GM23248 (cell line): ENCODE measurements around the gene OSBPL5. TPM values are rescaled to one million over a fixed set of nuclear protein-coding genes. Genes with fewer than 3 reads are reported as not detected.

Source experiments
- DNase-seq: peaks from one replicate; pipeline ENCODE4 v3.0.0-alpha.2; 2015
- H2AFZ ChIP-seq: fragments of 200-600 bp; sonication (generic); 2 replicates; pipeline ENCODE4 v1.6.1; 2016; ENCODE audit warnings: antibody characterized with exemption
- H3F3A ChIP-seq: fragments of 200-600 bp; sonication (generic); 2 replicates; pipeline ENCODE4 v1.6.1; 2016; ENCODE audit warnings: mild to moderate bottlenecking, antibody characterized with exemption, mixed run types; ENCODE audit not compliant: insufficient read depth
- H3K27ac ChIP-seq: fragments of 200-600 bp; sonication (generic); 2 replicates; pipeline ENCODE4 v1.5.1; 2016; ENCODE audit warnings: mild to moderate bottlenecking
- H3K27me3 ChIP-seq: fragments of 200-600 bp; sonication (generic); replicated peaks from 2 replicates; pipeline ENCODE4 v1.6.1; 2016; ENCODE audit warnings: mild to moderate bottlenecking; ENCODE audit not compliant: insufficient read depth
- H3K36me3 ChIP-seq: fragments of 200-600 bp; sonication (generic); 2 replicates; pipeline ENCODE4 v1.6.1; 2016; ENCODE audit warnings: low read depth, mild to moderate bottlenecking
- H3K4me1 ChIP-seq: fragments of 200-600 bp; sonication (generic); 2 replicates; pipeline ENCODE4 v1.6.1; 2016; ENCODE audit warnings: mild to moderate bottlenecking; ENCODE audit not compliant: insufficient read depth
- H3K4me2 ChIP-seq: fragments of 200-600 bp; sonication (generic); one replicate; pipeline ENCODE4 v1.6.1; 2016; ENCODE audit warnings: mild to moderate bottlenecking; ENCODE audit not compliant: unreplicated experiment
- H3K4me3 ChIP-seq: fragments of 200-600 bp; sonication (generic); 2 replicates; pipeline ENCODE4 v1.5.1; 2016; ENCODE audit warnings: mild to moderate bottlenecking
- H3K79me2 ChIP-seq: fragments of 200-600 bp; sonication (generic); 2 replicates; pipeline ENCODE4 v1.6.1; 2016; ENCODE audit warnings: mild to moderate bottlenecking; ENCODE audit not compliant: insufficient read depth
- H3K9ac ChIP-seq: fragments of 200-600 bp; sonication (generic); 2 replicates; pipeline ENCODE4 v1.6.1; 2016; ENCODE audit warnings: mild to moderate bottlenecking
- H3K9me2 ChIP-seq: fragments of 200-600 bp; sonication (generic); 2 replicates; pipeline ENCODE4 v1.6.1; 2016; ENCODE audit warnings: mixed run types, mild to moderate bottlenecking, moderate library complexity; ENCODE audit not compliant: insufficient read depth
- H3K9me3 ChIP-seq: fragments of 200-600 bp; sonication (generic); one replicate; pipeline ENCODE4 v1.6.1; 2017; ENCODE audit warnings: low read depth
- H4K20me1 ChIP-seq: fragments of 200-600 bp; sonication (generic); 2 replicates; pipeline ENCODE4 v1.6.0; 2016; ENCODE audit not compliant: insufficient read depth
- EZH2 ChIP-seq: fragments of 200-600 bp; sonication (generic); IDR thresholded peaks from 2 replicates; pipeline ENCODE4 v1.6.1; 2018; ENCODE audit warnings: antibody characterized with exemption, mild to moderate bottlenecking; ENCODE audit not compliant: insufficient read depth, poor library complexity, severe bottlenecking
- EZH2phosphoT487 ChIP-seq: fragments of 200-600 bp; sonication (generic); IDR thresholded peaks from 2 replicates; pipeline ENCODE4 v1.6.1; 2018; ENCODE audit warnings: antibody characterized with exemption, moderate library complexity, mild to moderate bottlenecking, low read depth; ENCODE audit not compliant: insufficient read depth
- WGBS, 2 experiments: methylation state at CpG; one replicate each; pipeline ENCODE4 v1.1.6; 2015 to 2017; ENCODE audit warnings: low lambda C conversion rate in 2 of 2, low coverage in 1 of 2; ENCODE audit errors: missing lambda C conversion rate in 2 of 2; 5-methylcytosine and 5-hydroxymethylcytosine counted together
- in situ Hi-C: fragments of 300-500 bp; cut with MboI; formaldehyde crosslinking; loops from 2 replicates; pipeline ENCODE4 v1.15.0; 2020
- polyA plus RNA-seq: library from polyadenylated mRNA; unstranded; fragments of >200 nt; fragmentation: Nextera tagmentation; extraction: Ambion mirVana; gene quantifications from 2 replicates; pipeline ENCODE4 v1.2.1, GENCODE V29; 2016
- total RNA-seq: library from RNA; depleted of rRNA; stranded (reverse); fragments of >200 nt; shearing (Covaris generic); gene quantifications from 2 replicates; pipeline ENCODE4 v1.2.3, GENCODE V29; 2014

Gene OSBPL5
- total and polyA plus RNA-seq, 2 experiments from 2014 or later = 27.9 to 57.6 TPM

- no peak overlapping the region for H3K27ac ChIP-seq
- peaks cover 97% of the 10 kb centered on the region for H3K79me2 ChIP-seq
- H3K9me2 ChIP-seq = no peaks in the 10 kb centered on the region
- no peak overlapping the region for H3K4me2 ChIP-seq
- H4K20me1 ChIP-seq = no peaks in the 10 kb centered on the region; the same call in 1 of the 2 replicates
- DNase-seq = no peak
- in situ Hi-C loops = no loop called here
- TF ChIP-seq EZH2 (no peak), EZH2phosphoT487 (no peak)
- H3K9ac ChIP-seq = no peak overlapping the region
- H2AFZ ChIP-seq = no peak overlapping the region
- no peak overlapping the region for H3K4me3 ChIP-seq
- no peaks in the 10 kb centered on the region for H3K36me3 ChIP-seq
- H3F3A ChIP-seq = 0 out of 2 replicates have a peak, but pooled peaks cover 9% of the 10 kb centered on the region
- peaks cover 48% of the 10 kb centered on the region for H3K4me1 ChIP-seq
- no peaks in the 10 kb centered on the region for H3K27me3 ChIP-seq
- H3K9me3 ChIP-seq = no peaks in the 10 kb centered on the region
- 90 to 92% methylated on average over 14 of the region's 14 CpGs for WGBS, 2 experiments
These were observed 14.4 kb downstream of the OSBPL5 start for GRCh38 chr11:3150726-3151125.

DNA sequence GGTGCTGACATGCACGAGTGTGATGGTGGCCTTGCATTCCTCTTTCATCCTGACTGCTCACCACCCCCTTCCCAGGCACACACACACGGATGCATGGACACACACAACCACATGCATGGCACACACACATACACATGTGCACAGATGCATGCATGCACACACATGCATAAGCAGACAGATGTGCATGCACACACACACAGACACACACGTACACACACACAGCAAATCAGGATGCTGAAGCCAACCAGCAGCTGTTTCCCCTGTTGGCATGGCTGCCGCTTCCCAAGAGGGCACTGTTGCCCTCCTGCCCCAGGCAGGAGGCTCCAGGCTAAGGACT is 15.3 kb downstream of the OSBPL5 start:
- Histone ChIP-seq H3K4me2 (no peak overlapping the region), H3K79me2 (peaks cover 97% of the 10 kb centered on the region), H3K27ac (no peak overlapping the region), H3K9me3 (no peaks in the 10 kb centered on the region), H3K9me2 (no peaks in the 10 kb centered on the region), H3K4me3 (no peak overlapping the region), H2AFZ (no peak overlapping the region), H3K27me3 (no peaks in the 10 kb centered on the region), H4K20me1 (no peaks in the 10 kb centered on the region; the same call in 1 of the 2 replicates), H3F3A (0 out of 2 replicates have a peak, but pooled peaks cover 9% of the 10 kb centered on the region), H3K4me1 (peaks cover 39% of the 10 kb centered on the region), H3K9ac (no peak overlapping the region), H3K36me3 (no peaks in the 10 kb centered on the region)
- DNase-seq = no peak
- WGBS, 2 experiments = 75 to 76% methylated on average over 4 of the region's 4 CpGs
- TF ChIP-seq EZH2 (no peak), EZH2phosphoT487 (no peak)
- in situ Hi-C loops = no loop called here

- Histone ChIP-seq H3K79me2 (peaks cover 97% of the 10 kb centered on the region), H3K27me3 (no peaks in the 10 kb centered on the region), H4K20me1 (no peaks in the 10 kb centered on the region; the same call in 1 of the 2 replicates), H3K27ac (no peak overlapping the region), H2AFZ (no peak overlapping the region), H3K4me1 (peaks cover 36% of the 10 kb centered on the region), H3K4me2 (no peak overlapping the region), H3K4me3 (no peak overlapping the region), H3K36me3 (no peaks in the 10 kb centered on the region), H3K9me3 (no peaks in the 10 kb centered on the region), H3F3A (0 out of 2 replicates have a peak, but pooled peaks cover 9% of the 10 kb centered on the region), H3K9ac (no peak overlapping the region), H3K9me2 (no peaks in the 10 kb centered on the region)
- no peak for DNase-seq
- 82 to 85% methylated on average over 24 of the region's 24 CpGs for WGBS, 2 experiments
- in situ Hi-C loops = no loop called here
- no peak for TF ChIP-seq EZH2
- TF ChIP-seq EZH2phosphoT487 = no peak
These were observed 15.9 kb downstream of the OSBPL5 start for GRCh38 chr11:3148990-3149851.

DNA sequence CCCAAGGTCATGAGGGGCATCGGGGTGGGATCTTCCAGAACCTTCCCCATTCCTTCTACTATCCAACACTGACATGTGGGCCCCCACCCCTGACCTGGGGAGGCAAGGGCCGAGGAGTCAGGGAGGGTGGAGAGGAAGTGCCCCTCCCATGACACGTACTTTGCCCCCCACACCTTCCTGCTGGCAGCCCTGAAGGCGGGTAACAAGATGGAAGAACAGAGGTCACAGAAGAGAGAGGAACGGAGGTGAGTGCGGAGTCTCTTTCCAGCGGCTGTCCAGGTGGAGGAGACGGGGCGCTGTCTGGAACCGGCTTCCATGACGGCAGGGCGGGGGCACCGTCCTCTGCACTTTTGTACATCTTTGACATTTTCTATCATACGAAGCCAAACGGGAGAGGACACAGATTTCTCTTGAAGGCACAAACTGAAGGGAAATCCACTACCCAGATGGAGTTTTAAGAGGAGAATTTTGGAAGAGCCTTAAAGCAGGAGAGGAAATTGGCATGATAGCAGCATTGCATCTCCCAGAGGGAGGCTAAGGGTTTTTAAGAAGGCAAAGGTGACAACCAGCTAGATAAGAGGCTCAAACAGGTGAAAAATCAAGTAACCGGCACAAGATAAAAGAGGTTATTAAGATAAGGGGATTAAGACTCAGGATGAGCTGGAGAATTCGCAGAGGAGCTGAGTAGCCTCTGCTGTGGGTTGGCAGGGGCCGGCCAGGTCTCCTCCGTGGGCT is 16.7 kb downstream of the OSBPL5 start:
- 0 out of 2 replicates have a peak, but pooled peaks cover 4% of the 10 kb centered on the region for H3F3A ChIP-seq
- peaks cover 97% of the 10 kb centered on the region for H3K79me2 ChIP-seq
- in situ Hi-C loops = no loop called here
- H3K4me3 ChIP-seq = no peak overlapping the region
- no peak overlapping the region for H3K4me2 ChIP-seq
- peaks cover 28% of the 10 kb centered on the region for H3K4me1 ChIP-seq
- H2AFZ ChIP-seq = no peak overlapping the region
- no peaks in the 10 kb centered on the region for H3K9me2 ChIP-seq
- H3K36me3 ChIP-seq = no peaks in the 10 kb centered on the region
- TF ChIP-seq EZH2 (no peak), EZH2phosphoT487 (no peak)
- no peaks in the 10 kb centered on the region for H3K9me3 ChIP-seq
- no peak overlapping the region for H3K27ac ChIP-seq
- H3K27me3 ChIP-seq = no peaks in the 10 kb centered on the region
- H3K9ac ChIP-seq = no peak overlapping the region
- H4K20me1 ChIP-seq = no peaks in the 10 kb centered on the region; the same call in 1 of the 2 replicates
- 91 to 93% methylated on average over 18 to 19 of the region's 19 CpGs for WGBS, 2 experiments
- no peak for DNase-seq
